ENCODE measurements around the gene ENOX1. TPM values are rescaled to one million over a fixed set of nuclear protein-coding genes. Genes with fewer than 3 reads are reported as not detected.

The ENOX1 gene
- polyA plus RNA-seq, 3 donors: 0.04 TPM; not detected in 2

- DNase-seq: peak in 1 of 3 donors; percentile 8
- H3K36me3 Mint-ChIP-seq: peaks cover 0 to 11% of the 10 kb centered on the region in 2 donors
- Histone ChIP-seq H3K4me1 (ENCODE audit: control insufficient read depth in 1 of 2, insufficient read depth in 2 of 2, low read length in 2 of 2) (peaks cover 27 to 52% of the 10 kb centered on the region in 2 donors), H3K36me3 (replicated peaks in 1 of 2; ENCODE audit: control insufficient read depth in 1 of 2, insufficient read depth in 2 of 2, low read length in 2 of 2) (no peaks in the 10 kb centered on the region), H2AFZ (ENCODE audit: insufficient read depth, low read depth, low read length, poor library complexity, severe bottlenecking) (no peak overlapping the region), H3K4me2 (replicated peaks; ENCODE audit: extremely low read depth, low read length, poor library complexity, severe bottlenecking) (no peak overlapping the region), H3K9me3 (replicated peaks in 1 of 2; ENCODE audit: control insufficient read depth in 1 of 2, insufficient read depth in 1 of 2, low read length in 2 of 2) (no peaks in the 10 kb centered on the region), H3K9ac (ENCODE audit: insufficient read depth, low read length, poor library complexity, severe bottlenecking) (no peak overlapping the region), H4K20me1 (ENCODE audit: insufficient read depth, low read length) (no peaks in the 10 kb centered on the region), H3K27me3 (ENCODE audit: control insufficient read depth in 2 of 2, insufficient read depth in 2 of 2, low read length in 2 of 2) (peaks cover 0 to 6% of the 10 kb centered on the region in 2 donors), H3K27ac (ENCODE audit: low read depth in 1 of 2, low read length in 2 of 2) (no peak overlapping the region), H3K79me2 (ENCODE audit: insufficient read depth, low read length) (no peaks in the 10 kb centered on the region), H3K4me3 (replicated peaks in 1 of 3; ENCODE audit: low read depth in 2 of 3, low read length in 3 of 3) (no peak overlapping the region)
- WGBS (ENCODE audit: insufficient coverage): no CpG with 5 or more reads among the region's 2 CpGs
- H3K9me3 Mint-ChIP-seq: peaks cover 3 to 16% (median 5%) of the 10 kb centered on the region in 7 donors
- H3K4me3 Mint-ChIP-seq: no peak overlapping the region
- H3K4me1 Mint-ChIP-seq: peaks cover 55% of the 10 kb centered on the region
- intact Hi-C loops (cut with micrococcal nuclease): no loop called here
- TF ChIP-seq, protein P1, sequence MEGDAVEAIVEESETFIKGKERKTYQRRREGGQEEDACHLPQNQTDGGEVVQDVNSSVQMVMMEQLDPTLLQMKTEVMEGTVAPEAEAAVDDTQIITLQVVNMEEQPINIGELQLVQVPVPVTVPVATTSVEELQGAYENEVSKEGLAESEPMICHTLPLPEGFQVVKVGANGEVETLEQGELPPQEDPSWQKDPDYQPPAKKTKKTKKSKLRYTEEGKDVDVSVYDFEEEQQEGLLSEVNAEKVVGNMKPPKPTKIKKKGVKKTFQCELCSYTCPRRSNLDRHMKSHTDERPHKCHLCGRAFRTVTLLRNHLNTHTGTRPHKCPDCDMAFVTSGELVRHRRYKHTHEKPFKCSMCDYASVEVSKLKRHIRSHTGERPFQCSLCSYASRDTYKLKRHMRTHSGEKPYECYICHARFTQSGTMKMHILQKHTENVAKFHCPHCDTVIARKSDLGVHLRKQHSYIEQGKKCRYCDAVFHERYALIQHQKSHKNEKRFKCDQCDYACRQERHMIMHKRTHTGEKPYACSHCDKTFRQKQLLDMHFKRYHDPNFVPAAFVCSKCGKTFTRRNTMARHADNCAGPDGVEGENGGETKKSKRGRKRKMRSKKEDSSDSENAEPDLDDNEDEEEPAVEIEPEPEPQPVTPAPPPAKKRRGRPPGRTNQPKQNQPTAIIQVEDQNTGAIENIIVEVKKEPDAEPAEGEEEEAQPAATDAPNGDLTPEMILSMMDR (IDR thresholded peaks at IDR 0.05): no peak
- peak overlapping the region in 1 of 7 donors; percentile 5 for H3K27ac Mint-ChIP-seq
- peaks cover 14 to 29% (median 15%) of the 10 kb centered on the region in 3 donors for H3K27me3 Mint-ChIP-seq (ENCODE audit: low read depth in 3 of 3)
These were observed 410.8 kb downstream of the ENOX1 start for GRCh38 chr13:43375797-43376465.

DNA sequence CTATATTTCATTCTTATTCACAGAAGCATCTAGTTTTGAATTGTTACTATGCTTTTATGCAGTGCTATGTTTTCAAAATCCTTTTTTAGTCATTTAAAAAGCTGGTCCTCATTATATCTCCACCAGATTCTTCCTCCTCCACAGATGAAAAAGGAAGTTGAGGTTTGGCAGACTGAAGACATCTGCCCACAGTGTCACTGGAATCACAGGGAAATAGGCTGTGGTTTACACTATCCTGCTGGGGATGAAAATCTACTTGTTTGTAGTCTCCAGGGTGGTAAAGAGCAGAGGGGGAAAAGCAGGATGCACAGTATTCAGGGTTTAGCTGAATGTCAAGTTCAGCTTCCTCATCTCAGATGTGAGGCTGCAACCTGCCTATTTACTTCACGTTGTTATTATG, 412.2 kb downstream of the ENOX1 start:
- Histone ChIP-seq H2AFZ (ENCODE audit: insufficient read depth, low read depth, low read length, poor library complexity, severe bottlenecking) (no peak overlapping the region), H3K4me2 (replicated peaks; ENCODE audit: extremely low read depth, low read length, poor library complexity, severe bottlenecking) (peak overlapping the region; percentile 24), H3K27me3 (ENCODE audit: control insufficient read depth in 2 of 2, insufficient read depth in 2 of 2, low read length in 2 of 2) (peaks cover 1 to 6% of the 10 kb centered on the region in 2 donors), H3K36me3 (replicated peaks in 1 of 2; ENCODE audit: control insufficient read depth in 1 of 2, insufficient read depth in 2 of 2, low read length in 2 of 2) (no peaks in the 10 kb centered on the region), H3K4me3 (replicated peaks in 1 of 3; ENCODE audit: low read depth in 2 of 3, low read length in 3 of 3) (no peak overlapping the region), H3K9me3 (replicated peaks in 1 of 2; ENCODE audit: control insufficient read depth in 1 of 2, insufficient read depth in 1 of 2, low read length in 2 of 2) (no peaks in the 10 kb centered on the region), H3K79me2 (ENCODE audit: insufficient read depth, low read length) (no peaks in the 10 kb centered on the region), H3K9ac (ENCODE audit: insufficient read depth, low read length, poor library complexity, severe bottlenecking) (no peak overlapping the region), H4K20me1 (ENCODE audit: insufficient read depth, low read length) (no peaks in the 10 kb centered on the region), H3K27ac (ENCODE audit: low read depth in 1 of 2, low read length in 2 of 2) (no peak overlapping the region), H3K4me1 (ENCODE audit: control insufficient read depth in 1 of 2, insufficient read depth in 2 of 2, low read length in 2 of 2) (peaks cover 27 to 52% of the 10 kb centered on the region in 2 donors)
- TF ChIP-seq, protein P1 (IDR thresholded peaks at IDR 0.05): no peak
- Mint-ChIP-seq H3K4me1 (peaks cover 55% of the 10 kb centered on the region), H3K27ac (peak overlapping the region in 1 of 7 donors; percentile 20), H3K4me3 (no peak overlapping the region), H3K27me3 (ENCODE audit: low read depth in 3 of 3) (peaks cover 15 to 39% (median 16%) of the 10 kb centered on the region in 3 donors), H3K36me3 (peaks cover 0 to 10% of the 10 kb centered on the region in 2 donors), H3K9me3 (peaks cover 2 to 12% (median 5%) of the 10 kb centered on the region in 7 donors)
- intact Hi-C loops (cut with micrococcal nuclease): no loop called here
- peak; percentile 25 to 47 (median 26) for DNase-seq
- no CpG with 5 or more reads among the region's 1 CpG for WGBS (ENCODE audit: insufficient coverage)
